COLO668 (cell line): ENCODE measurements around the gene ASXL1.

ENCODE experiments used
- DNase-seq: peaks from one replicate; lab custom pipeline; 2025; ENCODE audit not compliant: unreplicated experiment; lab: John Stamatoyannopoulos, UW

Gene ASXL1

DNA sequence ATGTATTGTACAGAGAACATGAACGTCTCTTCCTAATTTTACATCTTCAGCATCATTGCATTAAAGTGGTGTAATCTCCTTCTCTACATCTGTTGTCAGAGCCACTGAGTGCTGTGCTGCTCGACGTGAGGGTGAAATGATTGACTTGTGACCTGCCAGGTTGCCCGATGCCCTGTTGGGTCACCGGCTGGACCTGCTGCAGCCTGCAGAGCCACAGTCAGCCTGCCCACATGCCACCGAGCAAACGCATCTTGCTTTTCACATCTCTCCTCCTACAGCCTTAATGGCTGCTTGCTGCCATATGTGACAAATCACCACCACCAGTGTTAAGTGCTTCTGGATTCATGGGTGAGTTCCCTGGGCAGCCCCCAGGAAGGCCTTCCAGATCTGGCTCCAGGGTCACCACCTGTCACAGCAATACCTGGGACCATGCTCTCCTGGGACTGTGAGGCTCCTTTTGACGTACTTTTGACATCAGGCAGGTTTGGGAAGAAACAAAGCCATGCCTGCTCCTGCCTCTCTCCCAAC is 80.3 kb downstream of the ASXL1 start:
- no peak for DNase-seq

DNA sequence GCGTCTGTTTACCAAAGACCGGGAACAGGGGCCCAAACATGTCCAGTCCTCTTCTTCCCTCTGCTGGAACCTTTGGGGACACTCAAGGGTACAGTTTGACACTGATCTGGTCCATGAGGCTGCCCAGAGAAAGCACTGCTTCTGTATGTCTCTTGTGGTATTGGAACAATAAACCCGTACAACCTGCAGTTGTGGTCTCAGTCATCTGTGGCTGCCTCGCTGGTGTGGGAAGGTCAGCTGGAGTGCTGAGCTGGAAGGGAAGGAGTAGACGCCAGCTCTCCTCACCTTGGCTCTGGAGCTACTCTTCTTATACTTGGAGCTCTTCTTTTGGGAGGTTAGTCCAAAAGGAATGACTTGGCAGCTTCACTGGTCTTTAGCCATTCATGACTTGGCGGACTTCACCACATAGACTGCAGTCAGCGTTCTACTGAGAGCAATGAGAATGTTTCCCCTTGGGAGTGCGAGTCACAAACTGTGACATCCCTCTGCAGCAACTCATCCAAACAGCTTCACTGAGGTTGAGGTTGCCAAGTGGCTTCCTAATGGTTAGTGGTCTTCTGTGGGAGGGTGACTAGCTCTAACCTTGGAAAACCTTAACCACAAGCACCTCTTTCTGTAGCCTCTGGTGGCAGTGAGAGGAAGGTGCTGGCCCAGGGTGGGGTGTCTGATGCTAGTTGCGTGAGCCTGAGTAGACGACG is 81.2 kb downstream of the ASXL1 start:
- no peak for DNase-seq

DNA sequence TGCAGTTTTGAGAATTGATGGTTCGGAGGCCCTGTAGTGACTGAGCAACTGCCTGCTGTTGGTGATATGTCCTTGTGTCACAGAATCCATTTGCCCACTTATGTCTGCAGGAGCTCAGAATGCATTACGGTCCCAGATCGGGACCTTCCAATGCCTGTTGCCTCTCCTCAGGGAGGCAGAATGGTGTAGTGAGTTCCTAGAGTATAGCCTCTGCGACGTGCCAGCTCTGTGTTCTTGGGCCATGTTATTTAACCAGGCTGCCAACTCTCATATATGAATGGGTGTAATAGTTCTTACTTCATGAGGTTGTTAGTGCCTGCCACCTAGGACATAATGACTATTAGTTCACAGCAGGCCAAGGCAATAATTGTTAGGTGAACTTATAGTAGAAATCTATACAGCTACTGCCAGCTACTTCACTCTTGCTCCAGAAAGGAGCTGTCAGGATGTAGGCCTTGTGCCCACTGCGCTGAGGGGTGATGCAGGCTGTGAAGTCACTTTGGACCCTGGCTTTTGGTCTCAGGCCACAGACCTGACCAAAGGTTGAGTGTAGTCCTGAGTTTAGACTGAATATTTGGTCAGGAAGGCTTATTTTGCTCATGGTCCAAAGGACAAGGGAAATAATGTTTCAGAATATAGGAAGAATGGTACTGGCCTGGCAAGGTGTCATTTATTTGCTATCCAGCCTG is 82.1 kb downstream of the ASXL1 start:
- no peak for DNase-seq

- no peak for DNase-seq
These were observed 82.6 kb downstream of the ASXL1 start for GRCh38 chr20:32440758-32441078.

GRCh38 chr20:32441638-32442037 is 83.5 kb downstream of the ASXL1 start:
- DNase-seq = no peak

DNA sequence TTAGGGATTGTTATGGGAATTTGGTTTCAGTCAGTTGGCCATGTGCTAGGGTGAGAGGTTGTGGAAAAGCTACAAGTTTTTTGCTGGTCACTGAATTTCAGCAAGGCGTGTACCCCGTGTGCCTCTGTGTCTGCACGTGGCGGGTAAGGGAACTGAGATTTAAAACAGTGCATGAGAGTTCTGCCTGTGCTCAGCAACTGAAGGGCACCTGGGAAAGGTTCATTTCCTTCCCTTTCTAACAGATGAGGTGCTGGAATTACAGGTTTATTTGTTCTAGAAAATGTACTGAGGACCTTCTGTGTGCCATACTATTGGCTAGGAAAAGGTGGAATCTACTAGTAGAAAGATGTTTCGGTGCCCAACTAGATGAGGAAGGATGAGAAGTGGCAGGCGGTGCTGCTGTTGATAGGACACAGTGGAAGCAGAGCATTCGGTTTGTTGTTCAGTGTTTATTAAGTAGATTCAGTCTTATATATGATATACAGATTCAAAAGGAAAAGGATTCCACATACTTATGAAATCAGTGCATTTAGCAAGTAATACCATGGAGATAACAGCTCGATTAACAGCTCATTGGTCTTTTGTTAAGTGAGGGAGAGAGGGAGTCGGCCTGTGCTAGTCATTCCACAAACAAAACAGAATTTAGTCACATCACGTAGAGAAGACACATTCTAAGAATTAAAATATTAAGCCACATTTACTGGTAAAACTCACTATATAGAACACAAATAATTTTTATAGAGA is 84.7 kb downstream of the ASXL1 start:
- no peak for DNase-seq

GRCh38 chr20:32443386-32443974 is 85.3 kb downstream of the ASXL1 start:
- DNase-seq = no peak

GRCh38 chr20:32444474-32445220 is 86.5 kb downstream of the ASXL1 start:
- DNase-seq = no peak

GRCh38 chr20:32445539-32446273 is 87.6 kb downstream of the ASXL1 start:
- DNase-seq = no peak

GRCh38 chr20:32446301-32447100 is 88.4 kb downstream of the ASXL1 start:
- DNase-seq = no peak

GRCh38 chr20:32447136-32448027 is 89.3 kb downstream of the ASXL1 start:
- DNase-seq = no peak

- no peak for DNase-seq
These were observed 90.3 kb downstream of the ASXL1 start for GRCh38 chr20:32448306-32449056.

DNA sequence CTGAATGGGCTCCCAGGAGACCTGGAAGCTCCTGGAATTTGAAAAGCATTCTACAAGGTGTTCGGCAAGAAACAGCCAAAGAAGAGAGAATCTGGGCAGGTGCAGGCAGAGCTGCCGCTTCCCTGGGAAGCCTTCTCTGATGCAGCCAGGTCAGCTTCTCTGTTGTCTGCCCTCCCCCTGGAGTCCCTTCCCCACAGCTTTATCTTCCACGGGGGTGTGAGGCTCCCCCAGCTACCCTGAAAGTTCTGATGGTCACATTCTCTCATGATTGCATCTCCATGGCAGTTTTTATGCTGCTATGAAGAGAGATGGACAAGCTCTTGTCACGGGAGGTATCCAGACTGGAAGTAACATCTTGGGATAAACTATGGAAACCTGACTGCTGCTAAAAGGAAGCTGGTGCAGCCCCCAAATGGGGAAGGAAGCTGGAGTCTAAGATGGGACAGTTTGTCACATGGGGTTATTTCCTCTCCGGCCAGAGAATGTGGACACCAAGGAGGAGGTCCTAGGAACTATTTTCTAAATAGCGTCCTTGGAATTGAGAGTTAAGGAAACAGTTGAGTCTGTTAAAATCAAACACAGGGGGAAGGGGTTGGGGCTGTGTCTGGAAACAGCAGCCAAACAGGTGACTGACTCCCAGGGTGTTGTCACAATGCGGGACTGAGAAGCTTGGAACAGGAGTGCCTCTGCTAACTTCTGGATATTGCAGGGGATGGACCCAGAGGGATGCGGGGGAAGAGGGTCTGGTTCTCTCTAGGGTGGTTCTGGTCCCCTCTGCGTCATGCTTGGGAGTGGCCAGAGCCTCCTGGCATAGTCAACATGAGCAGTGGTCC is 91.1 kb downstream of the ASXL1 start:
- DNase-seq = no peak

- no peak for DNase-seq
These were observed 91.8 kb downstream of the ASXL1 start for GRCh38 chr20:32449890-32450401.

DNA sequence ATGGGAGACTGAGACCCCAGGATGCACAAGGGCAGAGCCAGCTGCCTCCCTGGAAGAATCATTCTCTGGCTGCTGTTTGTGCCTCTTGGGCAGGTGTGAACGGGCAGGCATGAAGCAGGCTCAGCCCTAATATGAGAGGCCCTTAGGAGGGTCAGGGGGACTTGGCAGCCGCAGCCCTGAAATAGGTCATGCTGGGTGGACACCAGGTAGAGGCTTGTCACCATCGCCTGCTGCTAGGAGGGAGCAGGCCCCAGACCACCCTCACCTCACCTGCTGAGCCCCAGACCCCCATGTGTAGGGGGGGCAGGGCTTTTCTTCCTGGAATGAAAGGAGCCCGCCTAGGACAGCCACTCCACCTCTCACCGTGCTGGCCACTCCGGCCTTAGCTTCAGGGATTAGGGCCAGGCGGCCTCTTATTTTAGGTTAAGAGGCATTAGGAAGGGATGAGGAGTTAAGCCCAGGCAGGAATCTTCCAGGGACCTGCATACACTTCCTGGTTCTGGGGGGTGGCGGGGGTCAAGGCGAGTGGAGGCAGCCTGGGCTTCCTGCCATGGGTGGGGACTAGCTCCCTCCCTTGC is 92.4 kb downstream of the ASXL1 start:
- no peak for DNase-seq

DNA sequence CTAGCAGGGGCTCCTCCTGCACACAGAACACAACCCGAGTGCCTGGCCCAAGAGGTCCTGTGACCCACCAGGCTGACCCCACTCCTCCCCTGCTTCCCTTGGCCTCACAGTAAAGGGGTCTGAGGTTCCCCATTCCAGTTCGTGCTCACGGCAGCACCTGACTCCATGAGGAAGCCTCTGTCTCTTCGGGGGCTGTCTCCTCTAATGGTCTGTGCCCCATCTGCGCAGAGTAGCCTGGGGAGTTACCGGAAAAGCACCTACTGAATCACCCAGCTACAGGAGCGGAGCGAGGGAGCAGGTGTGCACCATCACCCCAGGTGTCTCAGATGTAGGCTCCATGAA is 93.2 kb downstream of the ASXL1 start:
- DNase-seq = no peak
